GM18907 (cell line): ENCODE results near the gene DIP2C.
A peak's percentile ranks its signal among the peaks of the same experiment; 100 is the strongest.
"Not testable (repeated sequence)": the region's sequence is repeated elsewhere in the genome, so short reads cannot be mapped to it uniquely, and the experiment has no call there.

Experiments used
- ATAC-seq: cut with Tn5 transposase; IDR thresholded peaks from one replicate; pipeline ENCODE4 v1.9.1; 2021; ENCODE audit warnings: mild to moderate bottlenecking, moderate library complexity; ENCODE audit not compliant: unreplicated experiment

Gene DIP2C

DNA sequence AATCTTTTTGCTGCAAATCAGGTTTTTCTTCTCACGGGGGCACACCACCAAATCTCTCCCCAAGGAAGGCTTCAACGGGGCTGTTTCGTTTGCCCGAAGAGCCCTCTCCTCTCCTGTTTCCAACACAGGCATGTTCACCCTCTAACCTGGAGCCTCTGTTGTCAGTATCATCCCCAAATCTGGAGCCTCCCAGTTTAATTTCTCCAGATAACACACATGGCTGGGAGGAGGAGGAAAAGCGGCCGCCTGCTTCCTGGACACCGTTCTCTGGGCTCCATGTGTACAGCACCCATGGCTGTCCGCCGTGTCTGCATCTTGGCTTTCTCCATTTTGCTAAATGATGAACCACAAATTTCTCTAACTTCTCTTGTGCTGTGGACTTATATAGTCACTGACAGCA is 214.5 kb downstream of the DIP2C start:
- ATAC-seq, result no peak

GRCh38 chr10:474406-474805 is 215.1 kb downstream of the DIP2C start:
- ATAC-seq, result no peak

- ATAC-seq, result no peak
Observed at GRCh38 chr10:472241-472910, 217.1 kb downstream of the DIP2C start.

- no peak for ATAC-seq
Observed at GRCh38 chr10:470339-471003, 219.0 kb downstream of the DIP2C start.

DNA sequence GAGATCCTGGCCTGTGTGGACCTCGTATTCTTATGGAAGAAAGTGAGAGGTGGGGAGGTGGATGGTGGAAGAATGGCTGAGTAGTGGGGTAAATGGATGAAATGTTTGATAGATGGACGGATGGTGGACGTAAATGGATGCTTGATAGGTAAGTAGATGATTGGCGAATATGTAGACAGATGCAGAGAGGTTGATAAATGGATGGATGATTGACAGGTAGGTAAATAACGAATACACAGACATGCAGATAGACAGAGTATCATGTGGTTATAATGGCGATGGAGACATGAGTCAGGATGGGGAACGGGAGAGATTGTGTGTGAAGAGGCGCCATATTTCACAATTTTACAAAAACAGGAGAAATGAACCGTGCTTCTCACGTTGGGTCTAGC is 219.5 kb downstream of the DIP2C start:
- ATAC-seq, result no peak

- ATAC-seq, result no peak
Observed at GRCh38 chr10:459743-460142, 229.7 kb downstream of the DIP2C start.

DNA sequence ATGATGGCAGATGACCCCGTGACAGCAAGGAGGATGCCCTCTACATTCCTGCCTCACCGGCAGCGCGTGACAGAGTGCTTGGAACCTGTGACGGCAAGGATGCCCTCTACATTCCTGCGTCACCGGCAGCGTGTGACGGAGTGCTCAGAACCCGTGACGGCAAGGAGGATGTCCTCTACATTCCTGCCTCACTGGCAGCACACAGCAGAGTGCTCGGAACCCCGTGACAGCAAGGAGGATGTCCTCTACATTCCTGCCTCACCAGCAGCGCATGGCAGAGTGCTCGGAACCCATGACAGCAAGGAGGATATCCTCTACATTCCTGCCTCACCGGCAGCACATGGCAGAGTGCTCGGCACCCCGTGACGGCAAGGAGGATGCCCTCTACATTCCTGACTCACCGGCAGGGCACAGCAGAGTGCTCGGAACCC is 231.0 kb downstream of the DIP2C start:
- no peak for ATAC-seq

DNA sequence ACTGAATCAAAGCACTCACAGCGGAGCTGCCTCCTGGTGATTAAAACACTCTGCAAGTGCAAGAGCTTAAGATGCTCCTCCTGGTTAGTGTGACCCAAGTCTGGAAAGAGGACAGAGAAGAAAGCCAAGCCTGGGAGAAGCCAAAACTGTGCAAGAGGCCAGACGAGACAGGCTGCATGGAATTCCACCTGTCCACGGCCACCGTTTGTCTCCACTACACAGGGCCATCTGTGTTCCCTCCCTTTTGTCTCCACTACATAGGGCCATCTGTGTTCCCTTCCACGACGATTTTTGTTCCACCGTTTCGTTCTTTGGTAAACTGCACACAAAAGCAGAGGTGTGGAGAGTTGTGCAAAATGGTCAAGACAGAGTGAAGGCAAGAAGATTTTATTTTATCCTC is 233.0 kb downstream of the DIP2C start:
- no peak for ATAC-seq

GRCh38 chr10:454860-455259 is 234.6 kb downstream of the DIP2C start:
- no peak for ATAC-seq

DNA sequence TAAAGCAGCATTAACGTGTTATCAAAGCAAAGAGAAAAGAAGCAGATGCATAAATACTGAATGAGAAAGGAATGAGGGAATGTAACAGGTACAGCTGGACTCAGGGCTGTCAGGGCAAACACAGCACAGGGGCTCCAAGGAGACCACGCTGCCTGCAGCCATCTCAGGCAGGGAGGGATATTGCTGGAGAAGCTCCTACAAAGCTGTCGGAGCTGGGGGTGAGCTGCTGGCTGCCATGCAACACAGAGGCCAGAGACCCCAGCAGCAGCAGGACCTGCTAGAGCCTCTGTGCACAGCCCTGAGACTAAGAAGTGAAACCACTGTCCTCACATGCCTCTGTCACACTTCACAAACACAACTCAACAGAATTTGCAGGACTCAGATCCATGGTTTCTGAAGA is 235.8 kb downstream of the DIP2C start:
- ATAC-seq, result no peak

DNA sequence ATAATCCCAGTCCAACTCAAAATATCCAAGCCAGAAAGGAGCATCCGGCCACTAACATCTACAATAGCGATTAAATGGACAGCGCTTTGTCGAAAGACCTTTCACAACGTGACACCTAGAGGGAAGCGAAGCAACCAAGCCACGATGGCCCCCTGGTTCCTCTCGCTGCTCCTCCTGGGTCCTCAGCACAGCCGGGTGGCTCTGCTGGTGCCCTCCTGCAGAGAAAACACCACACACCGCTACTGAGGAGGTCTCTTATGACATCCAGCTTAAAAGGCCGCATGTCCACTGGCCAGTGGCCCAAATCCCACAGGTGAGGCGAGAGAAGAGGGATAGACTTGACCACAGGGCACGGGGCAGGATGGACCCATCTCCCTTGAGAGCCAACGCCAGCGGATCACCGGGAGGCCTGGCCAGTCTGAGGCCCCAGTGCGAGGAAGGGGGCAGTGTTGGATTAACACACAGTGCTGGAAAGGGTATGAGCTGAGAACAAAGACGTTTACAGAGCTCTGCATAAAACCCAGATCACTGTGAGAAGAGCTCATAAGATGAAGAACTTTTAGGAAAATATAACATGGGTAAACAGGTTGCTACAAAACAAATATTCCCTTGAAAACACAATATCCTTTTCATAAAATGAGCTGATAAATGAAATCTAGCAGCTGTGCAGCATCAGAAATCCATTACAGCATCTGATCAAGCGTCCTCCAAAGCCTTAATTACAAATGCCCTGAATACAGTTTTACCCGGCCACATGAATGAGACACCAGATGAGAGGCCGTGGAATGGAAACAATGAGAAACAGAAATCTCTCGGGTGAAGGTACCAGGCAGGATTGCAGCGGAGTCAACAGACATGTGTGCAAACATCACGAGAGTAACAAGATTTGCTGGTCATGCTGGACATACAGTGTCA is 236.7 kb downstream of the DIP2C start:
- ATAC-seq, result no peak

GRCh38 chr10:451856-452255 is 237.6 kb downstream of the DIP2C start:
- no peak for ATAC-seq

DNA sequence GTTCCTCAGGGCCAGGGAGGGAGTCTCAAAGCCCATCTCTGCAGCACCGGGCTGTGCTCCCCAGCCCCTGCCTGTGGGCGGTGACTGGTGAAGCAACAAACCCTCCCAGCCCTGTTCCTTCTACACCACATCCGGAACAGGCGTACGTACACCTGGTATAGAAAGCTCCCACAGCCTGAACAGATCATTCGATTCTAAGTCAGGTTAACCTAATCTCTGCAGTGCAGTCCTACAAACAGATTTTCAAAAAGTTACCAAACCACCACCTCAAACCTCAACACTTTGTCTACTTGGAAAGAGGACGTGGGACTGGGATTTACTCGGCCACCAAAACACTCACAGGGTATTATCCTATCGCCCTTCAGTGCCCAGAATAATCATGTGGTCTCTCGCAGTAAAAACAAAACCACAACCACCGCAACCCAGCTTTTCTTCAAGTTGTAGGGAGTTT is 238.4 kb downstream of the DIP2C start:
- peak; percentile 98 for ATAC-seq

GRCh38 chr10:450463-450862 is 239.0 kb downstream of the DIP2C start:
- no peak for ATAC-seq

DNA sequence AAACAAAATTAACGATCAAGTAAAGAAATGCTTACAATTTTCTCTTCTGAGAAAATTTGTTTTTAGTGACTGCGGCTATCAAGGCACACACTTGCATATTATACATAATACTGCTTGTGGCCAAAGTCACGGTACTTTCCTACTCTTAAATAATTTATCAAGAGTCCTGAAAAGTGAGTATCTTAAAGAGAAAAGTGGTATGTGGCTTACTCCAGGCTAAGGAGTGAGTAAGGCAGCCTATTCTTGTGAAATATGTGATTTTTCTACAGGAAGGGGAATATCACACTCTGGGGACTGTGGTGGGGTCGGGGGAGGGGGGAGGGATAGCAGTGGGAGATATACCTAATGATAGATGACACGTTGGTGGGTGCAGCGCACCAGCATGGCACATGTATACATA is 240.1 kb downstream of the DIP2C start:
- ATAC-seq, result not testable (repeated sequence)

DNA sequence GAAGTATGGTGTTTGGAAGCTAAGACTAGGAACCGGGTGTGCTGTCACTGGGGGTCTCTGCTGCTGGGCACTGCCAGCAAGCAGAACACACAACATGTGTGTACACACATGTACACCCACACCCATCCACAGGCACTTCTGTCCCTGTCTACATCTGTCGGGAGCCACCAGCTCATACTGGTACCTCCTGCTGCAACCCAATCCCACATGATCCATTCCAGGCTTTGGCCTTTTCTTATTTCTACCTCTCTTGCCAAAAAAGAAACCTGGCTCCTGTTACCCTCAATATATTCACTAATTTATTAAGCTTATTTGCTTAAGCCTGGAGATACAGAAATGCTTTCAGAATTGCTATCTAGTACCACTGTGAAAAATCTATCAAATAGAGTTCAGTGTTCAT is 246.0 kb downstream of the DIP2C start:
- no peak for ATAC-seq

GRCh38 chr10:442209-442608 is 247.3 kb downstream of the DIP2C start:
- no peak for ATAC-seq

- no peak for ATAC-seq
Observed at GRCh38 chr10:441659-442058, 247.8 kb downstream of the DIP2C start.

DNA sequence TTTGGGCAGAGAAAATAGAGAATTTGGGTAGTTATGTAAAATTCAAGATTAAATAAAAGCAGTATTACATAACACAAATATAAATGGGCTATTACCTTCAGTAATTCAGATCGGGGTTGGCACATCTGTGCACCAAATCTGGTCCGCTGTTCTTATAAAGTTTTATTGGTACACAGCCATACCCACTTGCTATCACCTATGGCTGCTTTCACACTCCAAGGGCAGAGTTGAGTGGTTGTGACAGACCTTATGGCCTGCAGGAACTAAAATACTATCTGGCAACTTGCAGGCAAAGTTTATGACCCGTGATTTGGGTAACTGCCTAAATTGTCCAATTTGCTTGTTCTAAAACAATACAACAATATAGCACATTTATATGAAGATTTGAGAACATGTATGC is 249.3 kb downstream of the DIP2C start:
- ATAC-seq, result no peak

- ATAC-seq, result no peak
Observed at GRCh38 chr10:437698-438490, 251.6 kb downstream of the DIP2C start.
